NCI-H1105 (cell line): Measurements from ENCODE around the gene TMEM88.

Source experiments
- DNase-seq: peaks from one replicate; lab custom pipeline; 2025; lab: John Stamatoyannopoulos, UW

The TMEM88 gene

GRCh38 chr17:7843536-7844291, 11.2 kb upstream of the TMEM88 start:
- peak; percentile 81 for DNase-seq

GRCh38 chr17:7844292-7845154, 10.3 kb upstream of the TMEM88 start:
- peak; percentile 89 for DNase-seq

GRCh38 chr17:7845359-7846062, 9.4 kb upstream of the TMEM88 start:
- no peak for DNase-seq

GRCh38 chr17:7846063-7846735, 8.7 kb upstream of the TMEM88 start:
- no peak for DNase-seq

- DNase-seq = no peak
Measured at GRCh38 chr17:7846765-7847661, 7.9 kb upstream of the TMEM88 start.

GRCh38 chr17:7848131-7848579, 6.7 kb upstream of the TMEM88 start:
- no peak for DNase-seq

- DNase-seq = no peak
Measured at GRCh38 chr17:7848739-7849129, 6.1 kb upstream of the TMEM88 start.

- DNase-seq = no peak
Measured at GRCh38 chr17:7849130-7849750, 5.6 kb upstream of the TMEM88 start.

- no peak for DNase-seq
Measured at GRCh38 chr17:7849751-7850504, 4.9 kb upstream of the TMEM88 start.

- DNase-seq = no peak
Measured at GRCh38 chr17:7850701-7851437, 4.0 kb upstream of the TMEM88 start.

GRCh38 chr17:7851438-7852261, 3.2 kb upstream of the TMEM88 start:
- peak; percentile 97 for DNase-seq

GRCh38 chr17:7852262-7852670, 2.6 kb upstream of the TMEM88 start:
- DNase-seq = no peak

- DNase-seq = no peak
Measured at GRCh38 chr17:7852919-7853690, 1.8 kb upstream of the TMEM88 start.

- no peak for DNase-seq
Measured at GRCh38 chr17:7853691-7854038, 1.2 kb upstream of the TMEM88 start.

- no peak for DNase-seq
Measured at GRCh38 chr17:7854078-7854777, 638 bp upstream of the TMEM88 start.

- DNase-seq = no peak
Measured at GRCh38 chr17:7855660-7856010, 769 bp downstream of the TMEM88 start.
